NCI-H82 treated with DMSO at 0.1 percent for 48 hours (cell line): ENCODE measurements around the gene PTTG1IP.

Experiments
- DNase-seq: peaks from one replicate; lab custom pipeline; 2025; ENCODE audit not compliant: unreplicated experiment; lab: John Stamatoyannopoulos, UW

PTTG1IP gene

GRCh38 chr21:44803651-44804050, 69.8 kb downstream of the PTTG1IP start:
- no peak for DNase-seq

GRCh38 chr21:44802396-44803153, 70.9 kb downstream of the PTTG1IP start:
- no peak for DNase-seq

- peak; percentile 24 for DNase-seq
Observed at GRCh38 chr21:44801468-44802395, 71.8 kb downstream of the PTTG1IP start, which contains the start of gene UBE2G2. UBE2G2 (minus strand) TSS chr21:44801820; CDS start chr21:44801748, 72 bp downstream.

GRCh38 chr21:44800971-44801467, 72.5 kb downstream of the PTTG1IP start:
- no peak for DNase-seq

GRCh38 chr21:44800103-44800502, 73.4 kb downstream of the PTTG1IP start:
- no peak for DNase-seq

- DNase-seq, result no peak
Observed at GRCh38 chr21:44799646-44800045, 73.8 kb downstream of the PTTG1IP start.
